Muscle of back (tissue), 11 donors: ENCODE data around the gene ZNF324. TPM values are rescaled to one million over a fixed set of nuclear protein-coding genes. Genes with fewer than 3 reads are reported as not detected.
A peak's percentile ranks its signal among the peaks of the same experiment; 100 is the strongest.
"Not testable (repeated sequence)": the region's sequence is repeated elsewhere in the genome, so short reads cannot be mapped to it uniquely, and the experiment has no call there.

Source experiments
- DNase-seq, 3 donors: peaks; one replicate each; pipeline versions ENCODE4 v3.0.0 to v3.0.0-alpha.2; 2013
- polyA plus RNA-seq, 10 donors: library from polyadenylated mRNA; unstranded; fragments of 120-200 nt; gene quantifications; one replicate each; pipeline ENCODE4 v1.2.1, GENCODE V29; 2013; ENCODE audit not compliant: insufficient read length in 10 of 10

Gene ZNF324
- polyA plus RNA-seq, 10 donors: 3.3 to 6.4 (median 5.0) TPM

GRCh38 chr19:58499021-58499927 is 32.4 kb downstream of the ZNF324 start:
- peak; percentile 96 to 99 (median 97) for DNase-seq

- DNase-seq: no peak
These were observed 33.4 kb downstream of the ZNF324 start for GRCh38 chr19:58500242-58500641.

DNA sequence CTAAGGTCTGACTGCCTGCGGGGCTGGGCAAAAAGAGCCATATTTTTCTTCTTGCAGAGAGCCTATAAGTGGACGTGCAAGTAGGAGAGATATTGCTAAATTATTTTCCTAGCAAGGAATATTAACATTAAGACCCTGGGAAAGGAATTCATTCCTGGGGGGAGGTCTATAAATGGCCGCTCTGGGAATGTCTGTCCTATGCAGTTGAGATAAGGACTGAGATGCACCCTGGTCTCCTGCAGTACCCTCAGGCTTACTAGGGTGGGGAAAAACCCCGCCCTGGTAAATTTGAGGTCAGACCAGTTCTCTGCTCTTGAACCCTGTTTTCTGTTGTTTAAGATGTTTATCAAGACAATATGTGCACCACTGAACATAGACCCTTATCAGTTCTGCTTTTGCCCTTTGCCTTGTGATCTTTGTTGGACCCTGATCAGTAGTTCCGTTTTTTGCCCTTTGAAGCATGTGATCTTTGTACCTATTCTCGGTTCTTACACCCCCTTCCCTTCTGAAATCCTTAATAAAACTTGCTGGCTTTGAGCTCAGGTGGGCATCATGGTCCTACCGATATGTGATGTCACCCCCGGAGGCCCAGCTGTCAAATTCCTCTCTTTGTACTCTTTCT is 40.8 kb downstream of the ZNF324 start:
- not testable (repeated sequence) for DNase-seq

- no peak for DNase-seq
These were observed 42.8 kb downstream of the ZNF324 start for GRCh38 chr19:58509731-58510083.

DNA sequence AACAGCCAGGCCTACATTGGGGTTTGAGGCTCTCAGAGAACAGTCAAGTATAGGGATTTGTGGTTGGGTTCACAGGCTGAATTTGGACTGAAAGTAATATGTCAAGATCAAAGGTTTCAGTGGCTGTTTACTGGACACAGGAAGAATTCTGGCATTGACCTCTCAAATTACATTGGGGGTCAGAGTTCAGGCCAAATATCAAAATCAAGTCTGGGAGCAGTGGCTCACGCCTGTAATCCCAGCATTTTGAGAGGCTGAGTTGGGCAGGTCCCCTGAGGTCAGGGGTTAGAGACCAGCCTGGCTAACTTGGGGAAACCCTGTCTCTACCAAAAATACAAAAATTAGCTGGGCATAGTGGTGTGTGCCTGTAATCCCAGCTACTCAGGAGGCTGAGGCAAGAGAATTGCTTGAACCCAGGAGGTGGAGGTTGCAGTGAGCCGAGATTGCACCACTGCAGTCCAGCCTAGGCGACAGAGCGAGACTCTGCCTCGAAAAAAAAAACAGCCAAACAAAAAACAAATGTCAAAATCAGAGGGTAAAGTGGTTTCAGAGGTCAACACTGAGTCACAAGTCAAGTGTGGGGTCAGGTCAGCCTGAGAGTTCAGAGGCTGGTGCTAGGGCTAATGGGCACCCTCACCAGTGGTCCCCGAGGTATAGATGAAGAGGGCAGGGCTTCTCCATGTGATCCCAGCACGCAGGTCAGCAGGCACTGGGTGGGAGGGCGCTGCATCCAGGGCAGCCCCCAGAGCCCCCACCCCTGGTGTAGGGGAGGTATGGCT is 43.4 kb downstream of the ZNF324 start:
- DNase-seq: no peak

GRCh38 chr19:58511353-58512208 is 44.7 kb downstream of the ZNF324 start, which contains the start of gene SLC27A5:
TSS of gene SLC27A5 (minus strand) at chr19:58511992. CDS start at chr19:58511955, 37 bp downstream.
- no peak for DNase-seq

DNA sequence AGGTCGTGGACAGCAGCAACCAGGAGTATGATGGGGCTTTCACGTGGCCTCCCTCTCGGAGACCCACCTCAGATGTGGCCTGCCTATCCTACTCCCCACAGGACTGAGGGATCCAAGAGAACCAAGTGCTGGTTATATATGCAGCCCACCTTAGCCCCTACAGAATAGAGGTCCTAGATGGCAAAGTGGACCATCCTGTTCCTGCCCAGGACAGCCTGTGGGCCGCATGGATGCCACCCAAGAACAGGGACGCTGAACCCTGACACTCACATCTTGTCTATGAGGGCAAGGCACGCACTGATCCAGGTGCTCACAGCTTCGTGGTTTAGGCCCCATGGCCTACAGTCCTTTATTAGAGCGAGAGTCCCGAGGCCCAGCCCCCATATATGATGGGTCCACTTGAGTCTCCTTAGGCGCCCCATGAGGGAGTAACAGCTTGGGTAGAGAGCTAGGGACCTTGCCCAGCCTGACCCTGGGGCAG is 46.4 kb downstream of the ZNF324 start:
- DNase-seq: no peak

DNA sequence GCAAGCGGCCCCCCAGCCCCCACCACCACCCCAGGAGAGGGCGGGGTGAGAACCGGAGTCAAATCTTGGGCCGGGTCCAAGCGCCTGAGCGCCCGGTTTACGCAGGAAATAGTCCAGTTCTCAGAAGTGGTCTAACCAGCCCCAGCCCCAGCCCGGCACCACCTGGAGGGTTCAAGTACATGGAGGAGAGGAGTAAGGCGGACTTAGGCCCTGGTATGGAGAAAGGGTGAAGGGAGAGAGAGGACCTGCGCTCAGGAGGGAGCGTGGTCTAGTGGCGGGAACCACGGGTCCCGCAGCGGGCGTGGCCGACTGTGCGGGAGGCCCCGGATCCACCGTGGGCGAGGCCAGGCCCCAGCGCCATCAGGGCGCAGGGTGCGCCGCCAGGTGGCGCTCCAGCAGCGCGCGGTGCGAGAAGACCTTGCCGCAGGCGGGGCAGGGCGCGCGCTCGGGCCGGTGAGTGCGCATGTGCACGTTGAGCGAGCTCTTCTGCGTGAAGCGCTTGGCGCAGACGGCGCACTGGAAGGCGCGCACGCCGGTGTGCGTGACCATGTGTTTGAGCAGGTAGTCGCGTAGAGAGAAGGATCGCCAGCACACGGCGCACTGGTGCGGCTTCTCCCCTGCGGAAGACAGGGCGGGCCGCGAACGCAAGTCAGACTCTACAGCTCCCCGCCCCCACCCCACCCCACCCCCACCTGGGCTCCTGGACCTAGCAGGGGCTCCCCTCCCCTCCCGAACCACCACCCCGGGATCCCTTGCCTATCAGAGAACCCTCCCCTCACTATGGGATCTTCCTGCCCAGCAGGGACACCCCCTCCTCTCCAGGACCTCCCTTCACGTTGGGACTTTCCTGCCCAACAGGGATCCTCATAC is 47.0 kb downstream of the ZNF324 start:
- DNase-seq: peak; percentile 80 to 95 (median 94)

DNA sequence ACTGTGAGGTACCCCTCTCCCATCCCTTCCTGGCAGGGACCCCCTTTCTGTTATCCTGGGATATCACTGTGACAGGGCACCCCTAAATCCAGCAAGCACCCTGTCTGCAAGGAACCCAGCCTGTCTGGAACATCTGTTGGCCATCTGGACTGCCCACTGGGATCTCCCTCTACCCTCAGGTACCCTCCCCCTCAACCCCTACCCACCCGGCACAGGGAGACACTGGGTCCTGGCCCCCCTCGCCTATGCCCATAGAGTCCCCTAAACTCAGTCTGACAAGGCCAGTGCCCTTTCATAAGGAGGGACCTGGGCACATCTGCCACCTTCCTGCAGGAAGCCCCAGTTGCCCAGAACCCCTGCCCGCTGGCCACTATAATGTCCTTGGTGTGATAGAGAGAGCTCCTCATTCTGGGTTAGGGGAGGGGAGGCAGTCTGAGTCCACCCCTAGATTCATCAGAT is 47.7 kb downstream of the ZNF324 start:
- DNase-seq: no peak

- no peak for DNase-seq
These were observed 48.4 kb downstream of the ZNF324 start for GRCh38 chr19:58515259-58515658.

GRCh38 chr19:58516246-58516836 is 49.5 kb downstream of the ZNF324 start:
- DNase-seq: no peak

GRCh38 chr19:58516964-58517833 is 50.3 kb downstream of the ZNF324 start:
- DNase-seq: no peak

- DNase-seq: no peak
These were observed 51.6 kb downstream of the ZNF324 start for GRCh38 chr19:58518256-58519086.

GRCh38 chr19:58519087-58519354 is 52.1 kb downstream of the ZNF324 start:
- peak; percentile 63 to 91 (median 77) for DNase-seq

- DNase-seq: peak; percentile 94 to 98 (median 97)
These were observed 52.7 kb downstream of the ZNF324 start, which contains the start of gene ZBTB45 for GRCh38 chr19:58519355-58520256. TSS of gene ZBTB45 (minus strand) at chr19:58519810. CDS start at chr19:58517673, 2,137 bp downstream.

DNA sequence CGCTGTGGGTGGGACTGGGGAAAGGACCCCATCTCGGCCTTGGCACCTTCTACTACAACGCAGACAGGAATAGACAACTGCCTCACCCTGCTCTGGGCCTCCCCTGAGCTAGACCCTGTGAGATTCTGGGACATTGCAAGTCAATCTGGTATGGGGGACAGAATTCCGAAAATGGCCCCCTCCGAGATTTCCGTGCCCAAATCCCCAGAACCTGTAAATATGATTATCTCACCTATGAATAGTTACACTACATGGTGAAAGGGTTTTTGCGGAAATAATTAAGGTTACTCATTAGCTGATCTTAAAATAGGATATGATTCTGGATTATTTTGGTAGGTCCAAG is 53.3 kb downstream of the ZNF324 start:
- DNase-seq: no peak

GRCh38 chr19:58521651-58522050 is 54.8 kb downstream of the ZNF324 start:
- DNase-seq: no peak
